H1 (cell line): ENCODE results near the gene NEURL2. TPM values are rescaled to one million over a fixed set of nuclear protein-coding genes. Genes with fewer than 3 reads are reported as not detected.
A peak's percentile ranks its signal among the peaks of the same experiment; 100 is the strongest.

ENCODE experiments used
- ASH2L ChIP-seq: fragments of 200-600, 300-600 bp; sonication (generic); IDR thresholded peaks from one replicate; pipeline ENCODE4 v1.7.1; 2017; ENCODE audit warnings: low read length
- BACH1 ChIP-seq: IDR thresholded peaks from 2 replicates; pipeline ENCODE4 v1.6.1; 2012; ENCODE audit warnings: low read length, improper control_type of control experiment
- CBX5 ChIP-seq: fragments of 300-800, 300-1000 bp; sonication (generic); IDR thresholded peaks from 2 replicates; pipeline ENCODE4 v1.7.1; 2016; ENCODE audit warnings: antibody characterized with exemption, low read length, low read depth
- CTBP2 ChIP-seq: IDR thresholded peaks from 2 replicates; pipeline ENCODE4 v1.7.0; 2011; ENCODE audit warnings: borderline replicate concordance, mild to moderate bottlenecking, moderate library complexity, mixed read lengths, low read length; ENCODE audit not compliant: insufficient read depth, insufficient read length
- GABPA ChIP-seq: IDR thresholded peaks from 2 replicates; pipeline ENCODE4 v1.6.1; 2011; ENCODE audit warnings: mild to moderate bottlenecking, low read length, moderate library complexity, borderline replicate concordance; ENCODE audit not compliant: insufficient read depth
- JUN ChIP-seq: IDR thresholded peaks from 2 replicates; pipeline ENCODE4 v1.6.1; 2011; ENCODE audit warnings: low read depth, mild to moderate bottlenecking, improper control_type of control experiment, low read length
- JUND ChIP-seq: IDR thresholded peaks from 2 replicates; pipeline ENCODE4 v1.6.1; 2011; ENCODE audit warnings: mild to moderate bottlenecking, improper control_type of control experiment, low read length
- KDM1A ChIP-seq: fragments of 200-600, 300-600 bp; sonication (generic); IDR thresholded peaks from 2 replicates; pipeline ENCODE4 v1.7.1; 2016; ENCODE audit warnings: mild to moderate bottlenecking, low read length, borderline replicate concordance
- KDM4A ChIP-seq: IDR thresholded peaks from one replicate; pipeline ENCODE4 v1.7.1; 2012; ENCODE audit warnings: low read depth, mild to moderate bottlenecking, moderate library complexity, low read length, inconsistent platforms; ENCODE audit not compliant: severe bottlenecking
- KDM5A ChIP-seq: fragments of 200-600 bp; IDR thresholded peaks from 2 replicates; pipeline ENCODE4 v1.7.1; 2012; ENCODE audit warnings: mild to moderate bottlenecking, low read length, inconsistent platforms, mixed read lengths
- NANOG ChIP-seq: IDR thresholded peaks from 2 replicates; pipeline ENCODE4 v1.6.1; 2011; ENCODE audit warnings: low read length, low read depth, mild to moderate bottlenecking, inconsistent platforms; ENCODE audit not compliant: insufficient read depth, poor library complexity, severe bottlenecking
- NRF1 ChIP-seq: IDR thresholded peaks from 2 replicates; pipeline ENCODE4 v1.6.1; 2011; ENCODE audit warnings: mild to moderate bottlenecking, low read depth, low read length, improper control_type of control experiment
- RBBP5 ChIP-seq: IDR thresholded peaks from 2 replicates; pipeline ENCODE4 v1.7.1; 2012; ENCODE audit warnings: low read depth, mild to moderate bottlenecking, inconsistent platforms, low read length, moderate library complexity, borderline replicate concordance
- RFX5 ChIP-seq: IDR thresholded peaks from 2 replicates; pipeline ENCODE4 v1.6.1; 2011; ENCODE audit warnings: low read depth, low read length, improper control_type of control experiment, borderline replicate concordance
- RNF2 ChIP-seq: fragments of 200-900, 300-1000 bp; sonication (generic); IDR thresholded peaks from 2 replicates; pipeline ENCODE4 v1.7.1; 2016; ENCODE audit warnings: borderline replicate concordance, low read depth, mild to moderate bottlenecking, antibody characterized with exemption, low read length; ENCODE audit not compliant: poor library complexity, severe bottlenecking; ENCODE audit errors: missing control alignments
- RXRA ChIP-seq: IDR thresholded peaks from 2 replicates; pipeline ENCODE4 v1.6.1; 2011; ENCODE audit warnings: low read depth, mild to moderate bottlenecking, low read length, moderate library complexity; ENCODE audit not compliant: insufficient read depth
- SIN3A ChIP-seq, 2 experiments: IDR thresholded peaks in 1 of 2; conservative IDR thresholded peaks in 1 of 2; 2 replicates each; pipeline ENCODE4 v1.6.1; 2011 to 2012; ENCODE audit warnings: low read length in 2 of 2, improper control_type of control experiment in 1 of 2, low read depth in 1 of 2, mild to moderate bottlenecking in 1 of 2
- SP1 ChIP-seq: IDR thresholded peaks from 2 replicates; pipeline ENCODE4 v1.6.1; 2011; ENCODE audit warnings: low read depth, low read length
- TAF1 ChIP-seq: IDR thresholded peaks from 2 replicates; pipeline ENCODE4 v1.6.1; 2011; ENCODE audit warnings: mild to moderate bottlenecking, low read depth, low read length
- TAF7 ChIP-seq: optimal IDR thresholded peaks from 2 replicates; pipeline ENCODE3; 2011; ENCODE audit warnings: low read depth, mild to moderate bottlenecking, inconsistent platforms, low read length, moderate library complexity, borderline replicate concordance
- polyA plus RNA-seq, 7 experiments: library from polyadenylated mRNA; depleted of rRNA in 3 of 7; stranded (reverse) in 5 of 7; unstranded in 2 of 7; fragments of >200 nt in 5 of 7; fragments of 200-250 nt in 2 of 7; gene quantifications; 1 replicate in 5 of 7; 2 replicates in 1 of 7; 4 replicates in 1 of 7; pipeline versions ENCODE4 v1.2.1 to v1.2.3, GENCODE V29; 2011 to 2013; ENCODE audit warnings: missing spikeins in 2 of 7, mixed read lengths in 2 of 7
- total RNA-seq: library from RNA; stranded (reverse); fragmentation: NEBNext Ultra II Directional; extraction: Animal tissue kit (Norgen Biotek cat#: 25700); gene quantifications from 2 replicates; pipeline ENCODE4 v1.2.1, GENCODE V29; 2021
- TF ChIP-seq, protein P1 (sequence below): IDR thresholded peaks from 2 replicates; pipeline ENCODE4 v1.6.1; 2011; ENCODE audit warnings: low read length, improper control_type of control experiment
- TF ChIP-seq, protein P2 (sequence below): IDR thresholded peaks from 2 replicates; pipeline ENCODE4 v1.6.1; 2012; ENCODE audit warnings: inconsistent platforms

NEURL2 gene
- total and polyA plus RNA-seq, 2 of the 8 experiments (the other 6 are each of a cell fraction or from before 2014, with no cell fraction given), result 6.9 TPM

DNA sequence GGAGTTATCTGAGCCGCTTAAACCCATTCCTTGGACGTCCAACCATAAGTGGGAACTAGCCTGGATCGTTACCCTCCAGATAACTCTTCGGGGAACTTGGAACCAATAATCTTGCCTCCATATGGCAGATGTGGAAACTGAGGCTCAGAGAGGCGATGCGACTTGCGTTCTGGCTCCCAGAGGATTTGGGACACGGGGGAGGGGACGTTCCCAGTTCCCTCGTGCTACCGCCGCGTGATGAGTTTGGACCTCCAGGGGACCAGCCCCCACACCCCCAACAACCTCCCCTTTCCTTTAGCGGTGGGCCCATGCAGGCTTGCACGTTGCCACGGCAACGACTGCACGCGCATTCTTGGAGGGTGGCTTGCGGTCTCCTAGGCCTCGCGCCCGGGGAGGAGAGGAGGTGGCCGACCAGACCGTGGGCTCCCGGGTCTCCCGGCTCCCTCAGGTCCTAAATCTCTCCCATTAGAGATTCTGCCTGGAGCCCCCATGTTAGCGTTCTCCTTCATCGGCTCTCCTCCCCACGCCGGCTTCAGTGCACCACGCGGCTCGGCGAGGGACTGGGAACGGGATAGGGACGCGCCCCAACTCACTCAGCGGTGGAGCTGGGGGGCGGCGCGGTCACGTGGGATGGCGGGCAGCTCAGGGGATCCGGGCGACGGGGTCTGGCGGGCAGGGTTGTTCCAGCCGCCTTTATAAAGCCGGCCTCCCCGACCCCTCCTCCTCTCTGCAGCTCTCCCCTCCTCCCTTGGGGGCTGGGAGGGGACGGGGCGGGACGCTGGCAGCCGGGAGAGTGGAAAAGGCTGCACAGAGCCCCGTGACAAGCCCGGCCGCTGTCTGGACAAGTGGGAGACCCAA, 20.7 kb upstream of the NEURL2 start, which contains the start of gene PLTP (continued):
- TF ChIP-seq JUND (no peak), CBX5 (no peak), RNF2 (no peak), JUN (no peak), ASH2L (peak; percentile 25), KDM1A (peak; percentile 69), SIN3A (conservative IDR thresholded peaks at IDR 0.05 in 1 of 2, IDR thresholded peaks at IDR 0.05 in 1 of 2; ENCODE audit: low read depth in 1 of 2, low read length in 2 of 2) (peak in 1 of 2 experiments; percentile 56; a peak in 3 of 4 replicates), RXRA (no peak), SP1 (no peak; the same call in 1 of the 2 replicates), RFX5 (no peak), KDM4A (no peak), NANOG (no peak), RBBP5 (no peak), TAF1 (peak; percentile 71), BACH1 (no peak), TAF7 (no peak), CTBP2 (no peak), NRF1 (no peak), KDM5A (no peak), GABPA (no peak)
- TF ChIP-seq, protein P1, sequence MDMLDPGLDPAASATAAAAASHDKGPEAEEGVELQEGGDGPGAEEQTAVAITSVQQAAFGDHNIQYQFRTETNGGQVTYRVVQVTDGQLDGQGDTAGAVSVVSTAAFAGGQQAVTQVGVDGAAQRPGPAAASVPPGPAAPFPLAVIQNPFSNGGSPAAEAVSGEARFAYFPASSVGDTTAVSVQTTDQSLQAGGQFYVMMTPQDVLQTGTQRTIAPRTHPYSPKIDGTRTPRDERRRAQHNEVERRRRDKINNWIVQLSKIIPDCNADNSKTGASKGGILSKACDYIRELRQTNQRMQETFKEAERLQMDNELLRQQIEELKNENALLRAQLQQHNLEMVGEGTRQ, result peak; percentile 50; the same call in 1 of the 2 replicates
- TF ChIP-seq, protein P2, sequence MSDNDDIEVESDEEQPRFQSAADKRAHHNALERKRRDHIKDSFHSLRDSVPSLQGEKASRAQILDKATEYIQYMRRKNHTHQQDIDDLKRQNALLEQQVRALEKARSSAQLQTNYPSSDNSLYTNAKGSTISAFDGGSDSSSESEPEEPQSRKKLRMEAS, result peak; percentile 48
